ENCODE measurements around the gene CASZ1. TPM values are rescaled to one million over a fixed set of nuclear protein-coding genes. Genes with fewer than 3 reads are reported as not detected.

The CASZ1 gene
- total RNA-seq, 2 donors from 2014 or later: 45.0 to 56.0 TPM

DNA sequence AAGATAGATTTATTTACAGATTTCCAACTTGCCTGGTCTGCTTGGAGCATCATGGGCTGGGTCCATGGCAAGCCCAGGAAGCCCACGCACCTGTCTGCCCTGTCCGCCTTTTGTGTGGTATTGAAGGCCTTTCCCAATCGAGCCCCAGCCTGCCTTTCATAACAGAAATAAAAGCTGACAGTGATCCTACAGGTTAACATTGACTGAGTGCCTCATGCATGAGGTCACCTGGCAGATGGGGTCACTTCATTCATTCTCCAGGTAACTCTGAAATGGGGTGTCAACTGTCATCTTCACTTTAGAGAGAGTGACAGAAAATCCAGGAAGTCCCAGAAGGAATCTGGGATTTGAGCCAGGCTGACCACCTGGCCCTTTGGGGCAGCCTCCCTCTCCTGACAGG, 36.3 kb upstream of the CASZ1 start:
- TF ChIP-seq, protein P1, sequence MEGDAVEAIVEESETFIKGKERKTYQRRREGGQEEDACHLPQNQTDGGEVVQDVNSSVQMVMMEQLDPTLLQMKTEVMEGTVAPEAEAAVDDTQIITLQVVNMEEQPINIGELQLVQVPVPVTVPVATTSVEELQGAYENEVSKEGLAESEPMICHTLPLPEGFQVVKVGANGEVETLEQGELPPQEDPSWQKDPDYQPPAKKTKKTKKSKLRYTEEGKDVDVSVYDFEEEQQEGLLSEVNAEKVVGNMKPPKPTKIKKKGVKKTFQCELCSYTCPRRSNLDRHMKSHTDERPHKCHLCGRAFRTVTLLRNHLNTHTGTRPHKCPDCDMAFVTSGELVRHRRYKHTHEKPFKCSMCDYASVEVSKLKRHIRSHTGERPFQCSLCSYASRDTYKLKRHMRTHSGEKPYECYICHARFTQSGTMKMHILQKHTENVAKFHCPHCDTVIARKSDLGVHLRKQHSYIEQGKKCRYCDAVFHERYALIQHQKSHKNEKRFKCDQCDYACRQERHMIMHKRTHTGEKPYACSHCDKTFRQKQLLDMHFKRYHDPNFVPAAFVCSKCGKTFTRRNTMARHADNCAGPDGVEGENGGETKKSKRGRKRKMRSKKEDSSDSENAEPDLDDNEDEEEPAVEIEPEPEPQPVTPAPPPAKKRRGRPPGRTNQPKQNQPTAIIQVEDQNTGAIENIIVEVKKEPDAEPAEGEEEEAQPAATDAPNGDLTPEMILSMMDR (IDR thresholded peaks at IDR 0.05): no peak
- Histone ChIP-seq H3K9ac (ENCODE audit: low read depth in 2 of 2, low read length in 2 of 2) (no peak overlapping the region), H3K9me3 (no peaks in the 10 kb centered on the region), H3K27me3 (no peaks in the 10 kb centered on the region), H3K4me3 (no peak overlapping the region), H3K4me1 (no peaks in the 10 kb centered on the region), H3K36me3 (no peaks in the 10 kb centered on the region), H3K27ac (no peak overlapping the region)
- DNase-seq: no peak
- intact Hi-C loops (cut with DNase I): no loop called here

DNA sequence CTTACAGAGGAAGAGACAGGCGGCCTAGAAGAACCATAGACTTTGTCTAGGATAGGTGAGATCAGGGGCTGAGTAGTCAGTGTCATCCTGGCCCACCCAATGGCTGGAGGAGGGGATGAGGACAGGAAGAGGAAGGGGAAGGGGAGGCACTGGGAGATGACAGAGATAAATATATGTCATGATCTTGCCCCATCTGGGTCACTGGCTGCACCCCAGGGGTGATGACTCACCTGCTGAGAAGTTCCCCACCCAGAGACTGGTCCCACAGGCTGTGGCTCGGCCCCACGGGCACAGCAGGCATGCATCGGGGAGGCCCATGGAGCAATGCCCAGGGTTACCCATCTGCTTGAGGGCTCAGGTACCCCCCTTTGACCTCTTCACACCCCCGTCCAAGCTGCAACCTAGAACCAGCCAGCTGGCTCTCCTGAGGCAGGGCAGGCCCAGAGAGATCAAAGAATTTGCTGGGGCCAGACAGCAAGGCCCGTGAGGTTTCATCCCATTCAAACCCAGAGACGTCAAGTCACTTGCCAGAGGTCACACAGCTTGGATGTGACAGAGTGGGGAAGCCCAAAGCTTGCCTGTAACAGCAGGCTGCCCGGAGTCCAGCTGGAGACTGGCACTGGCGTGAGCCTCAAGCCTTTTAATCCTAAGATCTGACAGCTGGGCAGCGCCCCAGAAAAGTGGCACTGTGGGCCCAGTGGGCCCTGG, 34.7 kb upstream of the CASZ1 start:
- DNase-seq: no peak
- Histone ChIP-seq H3K4me3 (no peak overlapping the region), H3K27ac (no peak overlapping the region), H3K36me3 (no peaks in the 10 kb centered on the region), H3K27me3 (no peaks in the 10 kb centered on the region), H3K9me3 (no peaks in the 10 kb centered on the region), H3K9ac (ENCODE audit: low read depth in 2 of 2, low read length in 2 of 2) (no peak overlapping the region), H3K4me1 (no peaks in the 10 kb centered on the region)
- intact Hi-C loops (cut with DNase I): no loop called here
- TF ChIP-seq, protein P1 (IDR thresholded peaks at IDR 0.05): no peak

DNA sequence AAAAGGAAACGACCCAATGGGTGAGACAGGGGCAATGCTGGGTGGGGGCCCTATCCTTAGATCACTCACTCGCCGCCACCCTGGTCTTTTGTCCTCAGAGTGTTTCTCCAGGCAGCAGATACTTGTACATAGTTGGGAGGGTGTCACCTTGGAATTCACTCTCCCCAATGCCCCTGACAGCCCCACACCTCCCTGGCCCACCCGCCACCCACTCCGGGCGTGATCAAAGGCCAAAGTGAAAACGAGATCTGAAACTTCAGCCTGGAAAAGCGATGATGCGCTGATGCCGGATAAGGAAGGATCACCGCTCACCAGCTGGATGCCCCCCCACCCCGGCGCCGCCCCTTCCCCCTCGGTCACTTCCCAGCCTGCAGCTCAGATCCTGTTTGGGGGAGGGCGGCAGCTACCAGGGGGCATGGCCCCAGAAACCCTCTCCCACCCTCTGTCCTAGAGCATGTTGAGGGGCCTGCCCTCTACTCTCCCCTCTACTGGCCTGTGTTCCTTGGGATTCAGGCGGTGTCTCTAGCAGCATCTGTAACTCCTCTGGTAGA, 33.6 kb upstream of the CASZ1 start:
- H3K4me1 ChIP-seq: no peaks in the 10 kb centered on the region
- no peaks in the 10 kb centered on the region for H3K27me3 ChIP-seq
- no peak overlapping the region for H3K27ac ChIP-seq
- H3K36me3 ChIP-seq: no peaks in the 10 kb centered on the region
- no peak overlapping the region for H3K4me3 ChIP-seq
- TF ChIP-seq, protein P1 (IDR thresholded peaks at IDR 0.05): no peak
- intact Hi-C loops (cut with DNase I): no loop called here
- no peak overlapping the region for H3K9ac ChIP-seq (ENCODE audit: low read depth in 2 of 2, low read length in 2 of 2)
- H3K9me3 ChIP-seq: no peaks in the 10 kb centered on the region
- no peak for DNase-seq

DNA sequence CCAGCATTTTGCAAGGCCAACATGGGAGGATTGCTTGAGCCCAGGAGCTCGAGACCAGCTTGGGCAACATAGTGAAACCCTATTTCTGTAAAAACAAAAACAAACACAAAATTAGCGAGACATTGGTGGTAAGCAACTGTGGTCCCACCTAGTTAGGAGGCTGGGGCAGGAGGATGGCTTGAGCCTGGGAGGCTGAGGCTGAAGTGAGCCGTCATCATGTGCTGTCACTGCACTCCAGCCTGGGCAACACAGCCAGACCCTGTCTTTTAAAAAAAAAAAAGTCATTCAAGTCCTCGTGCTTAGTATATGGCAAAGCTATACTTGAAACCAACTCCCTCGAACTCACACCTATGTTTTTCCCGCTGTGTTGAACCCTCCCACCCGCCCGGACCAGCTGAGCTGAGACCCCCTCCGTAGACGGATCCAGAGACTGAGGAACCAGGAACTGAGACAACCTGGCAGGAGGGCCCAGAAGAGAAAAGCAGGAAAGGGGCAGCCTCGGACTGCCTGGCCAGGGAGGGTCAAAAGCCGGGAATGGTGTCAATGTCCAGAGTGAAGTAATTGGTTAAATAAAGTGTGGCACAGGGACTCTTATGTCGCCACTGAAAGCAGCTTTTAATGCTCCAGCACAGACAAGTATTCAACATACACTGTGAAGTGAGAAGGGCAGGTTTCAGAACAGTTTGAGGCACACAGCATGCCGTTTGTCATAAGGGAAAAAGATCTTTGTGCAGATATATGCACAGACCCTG, 32.8 kb upstream of the CASZ1 start:
- intact Hi-C loops (cut with DNase I): no loop called here
- Histone ChIP-seq H3K36me3 (no peaks in the 10 kb centered on the region), H3K4me1 (no peaks in the 10 kb centered on the region), H3K9ac (ENCODE audit: low read depth in 2 of 2, low read length in 2 of 2) (no peak overlapping the region), H3K9me3 (no peaks in the 10 kb centered on the region), H3K27ac (no peak overlapping the region), H3K27me3 (no peaks in the 10 kb centered on the region), H3K4me3 (no peak overlapping the region)
- no peak for DNase-seq
- TF ChIP-seq, protein P1 (IDR thresholded peaks at IDR 0.05): no peak

DNA sequence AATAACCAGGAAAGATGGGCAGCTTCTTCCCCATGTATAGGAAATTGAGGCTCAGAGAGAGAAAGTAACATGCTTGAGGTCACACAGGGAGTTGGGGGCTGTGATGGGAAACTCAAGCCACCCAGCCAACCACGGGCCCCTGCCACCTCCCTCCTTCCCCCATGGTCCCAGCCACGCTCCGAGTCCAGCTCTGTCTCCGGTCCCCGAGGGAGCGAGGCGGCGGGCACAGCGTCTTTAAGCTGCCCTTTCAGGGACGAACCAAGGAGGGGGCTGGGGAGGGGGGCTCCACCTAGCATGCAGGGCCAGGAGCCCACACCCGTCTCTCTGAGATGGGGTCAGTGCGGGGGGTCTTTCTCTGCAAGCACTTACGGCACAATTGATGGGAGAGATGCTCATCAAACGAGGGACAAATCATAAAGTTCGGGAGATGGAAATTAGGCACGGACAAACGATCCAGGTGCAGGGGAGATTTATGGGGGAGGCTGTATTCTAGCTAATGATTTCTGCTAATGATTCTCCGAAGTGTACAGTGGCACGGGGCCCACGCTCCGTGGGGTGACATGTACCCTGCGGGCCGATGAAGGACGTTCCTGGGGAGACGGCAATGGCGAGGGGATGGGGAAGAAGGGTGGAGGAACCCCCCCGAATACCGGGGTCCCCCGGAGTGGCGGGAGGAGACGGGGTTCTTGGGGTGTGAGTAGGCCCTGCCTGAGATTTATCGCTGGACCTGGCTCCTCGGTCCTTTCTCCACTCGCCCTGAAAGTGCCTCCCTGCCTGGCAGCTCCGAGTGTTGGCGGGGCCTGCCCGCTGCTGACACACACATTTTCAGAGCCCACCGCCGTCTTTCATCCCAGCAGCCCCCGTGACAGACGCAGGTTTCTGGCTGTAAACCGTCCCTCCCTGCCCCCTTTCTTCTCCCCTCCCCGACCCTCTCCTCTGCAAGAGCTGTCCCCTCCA, 31.2 kb upstream of the CASZ1 start:
- intact Hi-C loops (cut with DNase I): no loop called here
- TF ChIP-seq, protein P1 (IDR thresholded peaks at IDR 0.05): no peak
- Histone ChIP-seq H3K9ac (ENCODE audit: low read depth in 2 of 2, low read length in 2 of 2) (no peak overlapping the region), H3K4me1 (no peaks in the 10 kb centered on the region), H3K27ac (no peak overlapping the region), H3K27me3 (no peaks in the 10 kb centered on the region), H3K36me3 (no peaks in the 10 kb centered on the region), H3K4me3 (no peak overlapping the region), H3K9me3 (no peaks in the 10 kb centered on the region)
- DNase-seq: no peak

Data from colonic mucosa (tissue), 4 donors.